Left ventricle myocardium inferior (tissue), 1 donor: ENCODE data around the gene PLEKHA4. TPM values are rescaled to one million over a fixed set of nuclear protein-coding genes. Genes with fewer than 3 reads are reported as not detected.
"Not testable (repeated sequence)": the region's sequence is repeated elsewhere in the genome, so short reads cannot be mapped to it uniquely, and the experiment has no call there.

ENCODE experiments used
- DNase-seq: peaks from one replicate; pipeline ENCODE4 v3.0.0-alpha.2; 2020
- H3K27ac ChIP-seq: fragments of 200-600 bp; replicated peaks from 2 replicates; pipeline ENCODE4 v1.8.0; 2021
- H3K27me3 ChIP-seq: fragments of 200-600 bp; 2 replicates; pipeline ENCODE4 v1.8.0; 2021; ENCODE audit warnings: low read depth
- H3K36me3 ChIP-seq: fragments of 200-600 bp; 2 replicates; pipeline ENCODE4 v1.8.0; 2021
- H3K4me1 ChIP-seq: fragments of 200-600 bp; 2 replicates; pipeline ENCODE4 v1.8.0; 2021
- H3K4me3 ChIP-seq: fragments of 200-600 bp; 2 replicates; pipeline ENCODE4 v1.8.0; 2021; ENCODE audit warnings: mild to moderate bottlenecking, moderate library complexity
- H3K9me3 ChIP-seq: fragments of 200-600 bp; replicated peaks from 2 replicates; pipeline ENCODE4 v1.8.0; 2021
- intact Hi-C: fragments of 100-400 bp; cut with micrococcal nuclease; formaldehyde crosslinking; loops from one replicate; pipeline ENCODE4 v1.11.0; 2022
- total RNA-seq: library from RNA; stranded (reverse); fragmentation: NEBNext Ultra II Directional; extraction: Animal tissue kit (Norgen Biotek cat#: 25700); gene quantifications from one replicate; pipeline ENCODE4 v1.2.1, GENCODE V29; 2021
- TF ChIP-seq, protein P1 (sequence below): fragments of 200-600 bp; IDR thresholded peaks from 2 replicates; pipeline ENCODE4 v1.8.0; 2021; ENCODE audit warnings: antibody characterized with exemption, mild to moderate bottlenecking, borderline replicate concordance
- donor health status: DM: no; HTN: yes; CAD: no; lungs with severe emphysema.

Gene PLEKHA4
- total RNA-seq, 1 donor from 2014 or later: 24.7 TPM

DNA sequence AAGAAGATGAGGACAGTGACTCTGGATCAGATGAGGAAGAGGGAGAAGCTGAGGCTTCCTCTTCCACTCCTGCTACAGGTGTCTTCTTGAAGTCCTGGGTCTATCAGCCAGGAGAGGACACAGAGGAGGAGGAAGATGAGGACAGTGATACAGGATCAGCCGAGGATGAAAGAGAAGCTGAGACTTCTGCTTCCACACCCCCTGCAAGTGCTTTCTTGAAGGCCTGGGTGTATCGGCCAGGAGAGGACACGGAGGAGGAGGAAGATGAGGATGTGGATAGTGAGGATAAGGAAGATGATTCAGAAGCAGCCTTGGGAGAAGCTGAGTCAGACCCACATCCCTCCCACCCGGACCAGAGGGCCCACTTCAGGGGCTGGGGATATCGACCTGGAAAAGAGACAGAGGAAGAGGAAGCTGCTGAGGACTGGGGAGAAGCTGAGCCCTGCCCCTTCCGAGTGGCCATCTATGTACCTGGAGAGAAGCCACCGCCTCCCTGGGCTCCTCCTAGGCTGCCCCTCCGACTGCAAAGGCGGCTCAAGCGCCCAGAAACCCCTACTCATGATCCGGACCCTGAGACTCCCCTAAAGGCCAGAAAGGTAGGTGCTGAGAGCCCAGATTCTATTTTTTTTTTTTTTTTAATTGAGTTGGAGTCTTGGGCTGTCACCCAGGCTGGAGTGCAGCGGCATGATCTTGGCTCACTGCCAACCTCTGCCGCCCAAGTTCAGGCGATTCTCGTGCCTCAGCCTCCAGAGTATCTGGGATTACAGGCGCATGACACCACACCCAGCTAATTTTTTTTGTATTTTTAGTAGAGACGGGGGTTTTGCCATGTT is 6.1 kb upstream of the PLEKHA4 start:
- intact Hi-C loops: no loop called here
- Histone ChIP-seq H3K27ac (peak overlapping the region; percentile 100), H3K36me3 (peaks cover 51% of the 10 kb centered on the region), H3K27me3 (no peaks in the 10 kb centered on the region), H3K4me3 (peak overlapping the region; percentile 98), H3K9me3 (no peaks in the 10 kb centered on the region), H3K4me1 (peaks cover 75% of the 10 kb centered on the region)
- DNase-seq: no peak
- TF ChIP-seq, protein P1, sequence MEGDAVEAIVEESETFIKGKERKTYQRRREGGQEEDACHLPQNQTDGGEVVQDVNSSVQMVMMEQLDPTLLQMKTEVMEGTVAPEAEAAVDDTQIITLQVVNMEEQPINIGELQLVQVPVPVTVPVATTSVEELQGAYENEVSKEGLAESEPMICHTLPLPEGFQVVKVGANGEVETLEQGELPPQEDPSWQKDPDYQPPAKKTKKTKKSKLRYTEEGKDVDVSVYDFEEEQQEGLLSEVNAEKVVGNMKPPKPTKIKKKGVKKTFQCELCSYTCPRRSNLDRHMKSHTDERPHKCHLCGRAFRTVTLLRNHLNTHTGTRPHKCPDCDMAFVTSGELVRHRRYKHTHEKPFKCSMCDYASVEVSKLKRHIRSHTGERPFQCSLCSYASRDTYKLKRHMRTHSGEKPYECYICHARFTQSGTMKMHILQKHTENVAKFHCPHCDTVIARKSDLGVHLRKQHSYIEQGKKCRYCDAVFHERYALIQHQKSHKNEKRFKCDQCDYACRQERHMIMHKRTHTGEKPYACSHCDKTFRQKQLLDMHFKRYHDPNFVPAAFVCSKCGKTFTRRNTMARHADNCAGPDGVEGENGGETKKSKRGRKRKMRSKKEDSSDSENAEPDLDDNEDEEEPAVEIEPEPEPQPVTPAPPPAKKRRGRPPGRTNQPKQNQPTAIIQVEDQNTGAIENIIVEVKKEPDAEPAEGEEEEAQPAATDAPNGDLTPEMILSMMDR: no peak

DNA sequence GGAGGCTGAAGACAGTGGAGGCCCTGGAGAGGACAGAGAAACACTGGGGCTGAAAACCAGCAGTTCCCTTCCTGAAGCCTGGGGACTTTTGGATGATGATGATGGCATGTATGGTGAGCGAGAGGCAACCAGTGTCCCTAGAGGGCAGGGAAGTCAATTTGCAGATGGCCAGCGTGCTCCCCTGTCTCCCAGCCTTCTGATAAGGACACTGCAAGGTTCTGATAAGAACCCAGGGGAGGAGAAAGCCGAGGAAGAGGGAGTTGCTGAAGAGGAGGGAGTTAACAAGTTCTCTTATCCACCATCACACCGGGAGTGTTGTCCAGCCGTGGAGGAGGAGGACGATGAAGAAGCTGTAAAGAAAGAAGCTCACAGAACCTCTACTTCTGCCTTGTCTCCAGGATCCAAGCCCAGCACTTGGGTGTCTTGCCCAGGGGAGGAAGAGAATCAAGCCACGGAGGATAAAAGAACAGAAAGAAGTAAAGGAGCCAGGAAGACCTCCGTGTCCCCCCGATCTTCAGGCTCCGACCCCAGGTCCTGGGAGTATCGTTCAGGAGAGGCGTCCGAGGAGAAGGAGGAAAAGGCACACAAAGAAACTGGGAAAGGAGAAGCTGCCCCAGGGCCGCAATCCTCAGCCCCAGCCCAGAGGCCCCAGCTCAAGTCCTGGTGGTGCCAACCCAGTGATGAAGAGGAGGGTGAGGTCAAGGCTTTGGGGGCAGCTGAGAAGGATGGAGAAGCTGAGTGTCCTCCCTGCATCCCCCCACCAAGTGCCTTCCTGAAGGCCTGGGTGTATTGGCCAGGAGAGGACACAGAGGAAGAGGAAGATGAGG is 5.3 kb upstream of the PLEKHA4 start:
- H3K4me3 ChIP-seq: peak overlapping the region; percentile 98
- intact Hi-C loops: no loop called here
- H3K27ac ChIP-seq: peak overlapping the region; percentile 100
- TF ChIP-seq, protein P1: no peak
- peaks cover 49% of the 10 kb centered on the region for H3K36me3 ChIP-seq
- H3K4me1 ChIP-seq: peaks cover 73% of the 10 kb centered on the region
- no peaks in the 10 kb centered on the region for H3K27me3 ChIP-seq
- no peaks in the 10 kb centered on the region for H3K9me3 ChIP-seq
- DNase-seq: no peak

GRCh38 chr19:48872884-48873475 is 4.6 kb upstream of the PLEKHA4 start:
- TF ChIP-seq, protein P1: no peak
- Histone ChIP-seq H3K4me3 (peak overlapping the region; percentile 98), H3K36me3 (peaks cover 49% of the 10 kb centered on the region), H3K9me3 (no peaks in the 10 kb centered on the region), H3K27ac (peak overlapping the region; percentile 100), H3K27me3 (no peaks in the 10 kb centered on the region), H3K4me1 (peaks cover 73% of the 10 kb centered on the region)
- peak; percentile 84 for DNase-seq
- intact Hi-C loops: no loop called here

DNA sequence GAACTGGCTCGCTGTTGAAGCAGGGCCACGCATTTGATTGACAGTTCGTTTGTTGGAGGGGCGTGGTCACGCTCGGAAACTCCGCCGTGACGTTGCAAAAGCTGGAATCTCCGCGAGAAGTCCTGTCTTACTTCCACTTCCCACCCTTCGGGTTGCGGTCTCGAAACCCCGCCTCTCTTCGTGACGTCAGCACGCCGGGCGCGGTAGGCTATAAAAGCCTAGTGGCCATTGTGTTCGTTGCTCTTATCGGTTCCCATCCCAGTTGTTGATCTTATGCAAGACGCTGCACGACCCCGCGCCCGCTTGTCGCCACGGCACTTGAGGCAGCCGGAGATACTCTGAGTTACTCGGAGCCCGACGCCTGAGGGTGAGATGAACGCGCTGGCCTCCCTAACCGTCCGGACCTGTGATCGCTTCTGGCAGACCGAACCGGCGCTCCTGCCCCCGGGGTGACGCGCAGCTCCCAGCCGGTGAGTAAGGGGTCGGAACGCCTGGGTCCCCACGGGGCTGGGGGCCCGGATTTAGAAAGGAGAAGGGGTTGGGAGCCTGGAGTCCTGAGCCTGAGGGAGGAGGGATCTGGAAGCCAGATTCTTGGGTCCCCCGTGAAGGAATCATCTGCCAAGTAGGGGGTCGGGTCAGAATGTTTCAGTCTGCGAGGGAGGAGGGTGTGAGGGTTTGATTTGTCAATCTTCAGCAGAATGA is 3.9 kb upstream of the PLEKHA4 start, which contains the start of gene PPP1R15A:
PPP1R15A (plus strand) TSS at position 240 of the 702 bp plus-strand sequence. CDS start 813 bp downstream, outside the sequence.
- H3K27me3 ChIP-seq: no peaks in the 10 kb centered on the region
- intact Hi-C loops: no loop called here
- peak within 1 kb of the TSS; percentile 100 for H3K27ac ChIP-seq
- H3K36me3 ChIP-seq: peaks cover 43% of the 10 kb centered on the region
- no peaks in the 10 kb centered on the region for H3K9me3 ChIP-seq
- DNase-seq: peak; percentile 98
- TF ChIP-seq, protein P1: peak; percentile 37
- H3K4me3 ChIP-seq: peak within 1 kb of the TSS; percentile 98
- H3K4me1 ChIP-seq: peaks cover 73% of the 10 kb centered on the region

- Histone ChIP-seq H3K36me3 (peaks cover 36% of the 10 kb centered on the region), H3K27ac (peak overlapping the region; percentile 100), H3K4me3 (peak overlapping the region; percentile 98), H3K4me1 (peaks cover 73% of the 10 kb centered on the region)
- H3K27me3 ChIP-seq, intact Hi-C loops, H3K9me3 ChIP-seq, DNase-seq: not testable (repeated sequence)
Measured at GRCh38 chr19:48871471-48872181, 3.2 kb upstream of the PLEKHA4 start.
